ENCODE data around the gene SLC35E4. TPM values are rescaled to one million over a fixed set of nuclear protein-coding genes. Genes with fewer than 3 reads are reported as not detected.
"Not testable (repeated sequence)": the region's sequence is repeated elsewhere in the genome, so short reads cannot be mapped to it uniquely, and the experiment has no call there.

The SLC35E4 gene
- polyA plus RNA-seq, 1 experiment: 4.9 TPM

GRCh38 chr22:30668386-30668710 is 32.8 kb downstream of the SLC35E4 start:
- Histone ChIP-seq H3K36me3 (ENCODE audit: control insufficient read depth, insufficient read depth, low read length) (peaks cover 5% of the 10 kb centered on the region), H3K27me3 (ENCODE audit: control insufficient read depth, insufficient read depth, low read length) (no peaks in the 10 kb centered on the region), H3K4me3 (ENCODE audit: low read depth, low read length) (peak overlapping the region; percentile 75)
- CTCF ChIA-PET: interaction anchor here (2.2 to 3.4 kb wide), 2 partner anchors 34 to 86 kb away, joined by 11 to 13 read pairs; partner anchors contain the start of gene SLC35E4
- POLR2A ChIA-PET: no interaction called here
- DNase-seq (ENCODE audit: low read depth): no peak
- no peak for TF ChIP-seq CTCF (IDR thresholded peaks at IDR 0.05; ENCODE audit: insufficient read depth, low read depth, low read length)

GRCh38 chr22:30671071-30671470 is 35.5 kb downstream of the SLC35E4 start:
- Histone ChIP-seq H3K36me3 (ENCODE audit: control insufficient read depth, insufficient read depth, low read length) (no peaks in the 10 kb centered on the region), H3K4me3 (ENCODE audit: low read depth, low read length) (no peak overlapping the region), H3K27me3 (ENCODE audit: control insufficient read depth, insufficient read depth, low read length) (no peaks in the 10 kb centered on the region)
- DNase-seq (ENCODE audit: low read depth): no peak
- no peak for TF ChIP-seq CTCF (IDR thresholded peaks at IDR 0.05; ENCODE audit: insufficient read depth, low read depth, low read length)
- POLR2A ChIA-PET: no interaction called here
- CTCF ChIA-PET: interaction anchor here (1.3 to 3.4 kb wide), 2 partner anchors 8 to 36 kb away, joined by 4 to 13 read pairs; partner anchors contain the start of gene SLC35E4

GRCh38 chr22:30673136-30673535 is 37.6 kb downstream of the SLC35E4 start:
- DNase-seq (ENCODE audit: low read depth): no peak
- Histone ChIP-seq H3K36me3 (ENCODE audit: control insufficient read depth, insufficient read depth, low read length) (no peaks in the 10 kb centered on the region), H3K27me3 (ENCODE audit: control insufficient read depth, insufficient read depth, low read length) (no peaks in the 10 kb centered on the region), H3K4me3 (ENCODE audit: low read depth, low read length) (no peak overlapping the region)
- ChIA-PET POLR2A (no interaction called here), CTCF (interaction anchor here (0.7 to 1.2 kb wide), 3 partner anchors 39 to 88 kb away, joined by 3 to 4 read pairs (median 3); no protein-coding TSS in a partner anchor)
- no peak for TF ChIP-seq CTCF (IDR thresholded peaks at IDR 0.05; ENCODE audit: insufficient read depth, low read depth, low read length)

- H3K36me3 ChIP-seq (ENCODE audit: control insufficient read depth, insufficient read depth, low read length): no peaks in the 10 kb centered on the region
- TF ChIP-seq CTCF (IDR thresholded peaks at IDR 0.05; ENCODE audit: insufficient read depth, low read depth, low read length): no peak
- H3K4me3 ChIP-seq (ENCODE audit: low read depth, low read length): no peak overlapping the region
- ChIA-PET POLR2A (no interaction called here), CTCF (no interaction called here)
- no peaks in the 10 kb centered on the region for H3K27me3 ChIP-seq (ENCODE audit: control insufficient read depth, insufficient read depth, low read length)
- DNase-seq (ENCODE audit: low read depth): no peak
These were observed 38.9 kb downstream of the SLC35E4 start for GRCh38 chr22:30674482-30674881.

GRCh38 chr22:30675436-30675835 is 39.9 kb downstream of the SLC35E4 start:
- no peak for TF ChIP-seq CTCF (IDR thresholded peaks at IDR 0.05; ENCODE audit: insufficient read depth, low read depth, low read length)
- H3K27me3 ChIP-seq (ENCODE audit: control insufficient read depth, insufficient read depth, low read length): no peaks in the 10 kb centered on the region
- H3K36me3 ChIP-seq (ENCODE audit: control insufficient read depth, insufficient read depth, low read length): no peaks in the 10 kb centered on the region
- H3K4me3 ChIP-seq (ENCODE audit: low read depth, low read length): no peak overlapping the region
- ChIA-PET CTCF (interaction anchor here (1.5 kb wide), 1 partner anchor 9 kb away, joined by 4 read pairs; no protein-coding TSS in a partner anchor), POLR2A (no interaction called here)
- no peak for DNase-seq (ENCODE audit: low read depth)

GRCh38 chr22:30676565-30676964 is 41.0 kb downstream of the SLC35E4 start:
- POLR2A ChIA-PET; DNase-seq (ENCODE audit: low read depth); H3K27me3 ChIP-seq (ENCODE audit: control insufficient read depth, insufficient read depth, low read length); H3K36me3 ChIP-seq (ENCODE audit: control insufficient read depth, insufficient read depth, low read length); CTCF ChIA-PET; H3K4me3 ChIP-seq (ENCODE audit: low read depth, low read length): not testable (repeated sequence)

GRCh38 chr22:30679895-30680690 is 44.5 kb downstream of the SLC35E4 start:
- H3K4me3 ChIP-seq (ENCODE audit: low read depth, low read length); H3K36me3 ChIP-seq (ENCODE audit: control insufficient read depth, insufficient read depth, low read length); H3K27me3 ChIP-seq (ENCODE audit: control insufficient read depth, insufficient read depth, low read length); POLR2A ChIA-PET; DNase-seq (ENCODE audit: low read depth): not testable (repeated sequence)
- CTCF ChIA-PET: interaction anchor here (0.6 to 2.4 kb wide), 4 partner anchors 10 to 409 kb away, joined by 3 to 9 read pairs (median 4); partner anchors contain the start of gene SLC35E4

Measured in BJ (cell line).